OCI-LY3 (cell line): ENCODE measurements around the gene NEO1.

Experiments
- H2AFZ ChIP-seq: fragments of 200-600, 300-600 bp; shearing (Covaris generic); 2 replicates; pipeline ENCODE4 v1.6.0; 2014; ENCODE audit warnings: antibody characterized with exemption, low read depth, low read length
- H3K27ac ChIP-seq: fragments of 200-600, 300-600 bp; sonication (generic); 2 replicates; pipeline ENCODE4 v1.5.1; 2014; ENCODE audit warnings: mild to moderate bottlenecking, low read length, moderate library complexity, mixed read lengths
- H3K27me3 ChIP-seq: fragments of 200-600, 300-600 bp; sonication (generic); 2 replicates; pipeline ENCODE4 v1.6.1; 2014; ENCODE audit warnings: low read depth, low read length, mixed read lengths
- H3K36me3 ChIP-seq: fragments of 200-600, 300-600 bp; sonication (generic); replicated peaks from 2 replicates; pipeline ENCODE3; 2014; ENCODE audit warnings: low read depth, low read length, mixed read lengths
- H3K4me1 ChIP-seq: fragments of 300-600, 200-600 bp; sonication (generic); 2 replicates; pipeline ENCODE4 v1.6.1; 2014; ENCODE audit warnings: low read length, mixed read lengths
- H3K4me2 ChIP-seq: fragments of 200-600, 300-600 bp; sonication (generic); 2 replicates; pipeline ENCODE4 v1.6.1; 2014; ENCODE audit warnings: low read length, mixed read lengths
- H3K4me3 ChIP-seq: fragments of 300-600, 200-600 bp; sonication (generic); 2 replicates; pipeline ENCODE4 v1.5.1; 2014; ENCODE audit warnings: antibody characterized with exemption, mild to moderate bottlenecking, low read length, moderate library complexity
- H3K79me2 ChIP-seq: fragments of 300-600, 200-600 bp; shearing (Covaris generic); 2 replicates; pipeline ENCODE4 v1.6.1; 2014; ENCODE audit warnings: mild to moderate bottlenecking, low read length, mixed read lengths
- H3K9ac ChIP-seq: fragments of 300-600, 200-600 bp; shearing (Covaris generic); 2 replicates; pipeline ENCODE4 v1.6.0; 2014; ENCODE audit warnings: mild to moderate bottlenecking, low read length, moderate library complexity
- H3K9me3 ChIP-seq: fragments of 200-600, 300-600 bp; shearing (Covaris generic); 2 replicates; pipeline ENCODE4 v1.6.1; 2014; ENCODE audit warnings: low read length, mixed read lengths; ENCODE audit not compliant: insufficient read depth
- H4K20me1 ChIP-seq: fragments of 200-600, 300-600 bp; sonication (generic); 2 replicates; pipeline ENCODE4 v1.6.1; 2016; ENCODE audit warnings: low read length, mixed read lengths; ENCODE audit not compliant: insufficient read depth
- CTCF ChIP-seq: fragments of 200-600, 300-600 bp; sonication (generic); IDR thresholded peaks from 2 replicates; pipeline ENCODE4 v1.5.1; 2014; ENCODE audit warnings: antibody characterized with exemption, low read length, low read depth
- EZH2phosphoT487 ChIP-seq: fragments of 200-600 bp; shearing (Covaris generic); IDR thresholded peaks from 2 replicates; pipeline ENCODE4 v1.6.1; 2018; ENCODE audit warnings: antibody characterized with exemption, mixed run types, low read depth

The NEO1 gene

GRCh38 chr15:73125219-73125618, 73.0 kb downstream of the NEO1 start:
- H4K20me1 ChIP-seq = no peaks in the 10 kb centered on the region
- no peaks in the 10 kb centered on the region for H3K9me3 ChIP-seq
- H3K79me2 ChIP-seq = no peaks in the 10 kb centered on the region
- no peak overlapping the region for H3K27ac ChIP-seq
- H3K4me1 ChIP-seq = peaks cover 13% of the 10 kb centered on the region
- no peaks in the 10 kb centered on the region for H3K27me3 ChIP-seq
- no peak for TF ChIP-seq CTCF
- no peak for TF ChIP-seq EZH2phosphoT487
- no peaks in the 10 kb centered on the region for H3K36me3 ChIP-seq
- no peak overlapping the region for H3K4me2 ChIP-seq
- H3K9ac ChIP-seq = no peak overlapping the region
- H2AFZ ChIP-seq = no peak overlapping the region
- H3K4me3 ChIP-seq = no peak overlapping the region

- Histone ChIP-seq H3K36me3 (no peaks in the 10 kb centered on the region), H2AFZ (peak overlapping the region; percentile 67; the same call in 1 of the 2 replicates), H3K4me3 (no peak overlapping the region), H3K27ac (no peak overlapping the region), H3K4me2 (no peak overlapping the region), H3K79me2 (no peaks in the 10 kb centered on the region), H4K20me1 (no peaks in the 10 kb centered on the region), H3K4me1 (peaks cover 13% of the 10 kb centered on the region), H3K9ac (no peak overlapping the region), H3K27me3 (no peaks in the 10 kb centered on the region), H3K9me3 (no peaks in the 10 kb centered on the region)
- TF ChIP-seq CTCF (peak; percentile 91), EZH2phosphoT487 (no peak)
Measured at GRCh38 chr15:73127302-73127936, 75.2 kb downstream of the NEO1 start.

GRCh38 chr15:73130830-73131229, 78.6 kb downstream of the NEO1 start:
- H3K27ac ChIP-seq = no peak overlapping the region
- no peaks in the 10 kb centered on the region for H3K4me1 ChIP-seq
- H3K79me2 ChIP-seq = no peaks in the 10 kb centered on the region
- H4K20me1 ChIP-seq = no peaks in the 10 kb centered on the region
- H2AFZ ChIP-seq = no peak overlapping the region
- H3K9ac ChIP-seq = no peak overlapping the region
- H3K4me2 ChIP-seq = no peak overlapping the region
- H3K9me3 ChIP-seq = no peaks in the 10 kb centered on the region
- no peaks in the 10 kb centered on the region for H3K36me3 ChIP-seq
- TF ChIP-seq CTCF = no peak
- no peak for TF ChIP-seq EZH2phosphoT487
- H3K4me3 ChIP-seq = no peak overlapping the region
- H3K27me3 ChIP-seq = no peaks in the 10 kb centered on the region

- H3K9ac ChIP-seq = no peak overlapping the region
- no peaks in the 10 kb centered on the region for H3K79me2 ChIP-seq
- no peaks in the 10 kb centered on the region for H3K27me3 ChIP-seq
- H3K36me3 ChIP-seq = no peaks in the 10 kb centered on the region
- H3K4me1 ChIP-seq = no peaks in the 10 kb centered on the region
- no peak overlapping the region for H3K27ac ChIP-seq
- H3K9me3 ChIP-seq = no peaks in the 10 kb centered on the region
- no peak overlapping the region for H3K4me2 ChIP-seq
- no peak for TF ChIP-seq EZH2phosphoT487
- no peak for TF ChIP-seq CTCF
- H3K4me3 ChIP-seq = no peak overlapping the region
- no peak overlapping the region for H2AFZ ChIP-seq
- H4K20me1 ChIP-seq = no peaks in the 10 kb centered on the region
Measured at GRCh38 chr15:73134196-73134595, 81.9 kb downstream of the NEO1 start.
